Measurements from ENCODE around the gene UGT1A6.
"Not testable (repeated sequence)": the region's sequence is repeated elsewhere in the genome, so short reads cannot be mapped to it uniquely, and the experiment has no call there.

UGT1A6 gene

DNA sequence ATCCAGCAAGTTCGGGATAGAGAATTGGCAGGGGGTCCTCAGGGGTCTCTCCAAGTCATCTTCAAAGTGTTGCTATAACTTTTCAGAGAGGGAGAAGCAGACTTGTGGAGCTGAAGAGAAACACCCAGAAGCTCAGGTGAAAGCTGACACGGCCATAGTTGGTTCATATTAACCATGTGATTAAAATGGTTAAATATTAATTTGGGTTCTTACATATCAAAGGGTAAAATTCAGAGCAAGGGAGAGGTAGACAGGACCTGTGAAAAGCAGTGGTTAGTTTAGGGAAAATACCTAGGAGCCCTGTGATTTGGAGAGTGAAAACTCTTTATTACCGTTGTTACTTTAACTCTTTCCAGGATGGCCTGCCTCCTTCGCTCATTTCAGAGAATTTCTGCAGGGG, at the start of gene UGT1A6:
Gene UGT1A6, plus strand, starts transcription at position 243 of the 400 bp plus-strand sequence. Its CDS starts 115 bp downstream, at position 358.
- H3K4me1 ChIP-seq (ENCODE audit: control insufficient read depth, insufficient read depth, low read length), result no peaks in the 10 kb centered on the region
- H3K27me3 ChIP-seq (ENCODE audit: control insufficient read depth in 1 of 2, insufficient read depth in 2 of 2, low read length in 2 of 2), result peaks cover 0 to 2% of the 10 kb centered on the region in 2 donors
- H3K9me3 ChIP-seq (ENCODE audit: control insufficient read depth in 2 of 2, low read length in 2 of 2), result no peaks in the 10 kb centered on the region
- no peaks in the 10 kb centered on the region for H3K36me3 ChIP-seq (ENCODE audit: control insufficient read depth in 2 of 2, insufficient read depth in 2 of 2, low read length in 2 of 2)
- no peak within 1 kb of the TSS for H3K27ac ChIP-seq (ENCODE audit: low read length)
- no peak within 1 kb of the TSS for H3K9ac ChIP-seq (ENCODE audit: low read length in 2 of 2)
- no peak within 1 kb of the TSS for H3K4me3 ChIP-seq (ENCODE audit: low read length in 2 of 2)

DNA sequence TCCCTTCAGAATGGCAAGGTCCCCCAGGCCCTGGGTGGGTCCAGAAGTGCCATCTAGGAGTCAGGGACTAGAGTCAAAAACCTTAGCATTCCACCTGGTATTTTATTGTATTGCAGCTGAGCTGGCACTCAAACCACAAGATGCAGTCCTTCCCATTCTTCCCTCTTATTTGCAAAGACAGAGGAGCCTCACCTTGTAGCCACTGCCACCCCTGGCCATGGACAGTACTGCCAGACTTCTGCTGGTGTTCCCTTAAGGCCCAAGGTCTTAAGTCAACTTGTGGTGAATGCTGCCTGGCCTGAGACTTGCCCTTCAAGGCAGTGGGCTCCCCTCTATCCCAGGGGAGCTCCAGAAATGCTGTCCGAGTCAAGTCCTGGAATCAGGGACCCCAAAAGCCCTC, 49.6 kb upstream of the UGT1A6 start:
- H3K4me1 ChIP-seq (ENCODE audit: control insufficient read depth, insufficient read depth, low read length), result no peaks in the 10 kb centered on the region
- no peaks in the 10 kb centered on the region for H3K36me3 ChIP-seq (ENCODE audit: control insufficient read depth in 2 of 2, insufficient read depth in 2 of 2, low read length in 2 of 2)

DNA sequence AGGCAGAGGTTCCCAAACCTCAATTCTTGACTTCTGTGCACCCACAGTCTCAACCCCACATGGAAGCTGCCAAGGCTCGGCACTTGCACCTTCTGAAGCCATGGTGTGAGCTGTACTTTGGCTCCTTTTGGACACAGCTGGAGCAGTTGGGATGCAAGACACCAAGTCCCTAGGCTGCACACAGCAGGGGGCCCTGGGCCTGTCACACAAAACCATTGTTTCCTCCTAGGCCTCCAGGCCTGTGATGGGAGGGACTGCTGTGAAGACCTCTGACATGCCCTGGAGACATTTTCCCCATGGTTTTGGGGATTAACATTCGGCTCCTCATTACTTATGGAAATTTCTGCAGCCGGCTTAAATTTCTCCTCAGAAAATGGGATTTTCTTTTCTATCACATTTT, 46.7 kb upstream of the UGT1A6 start:
- H3K27ac ChIP-seq (ENCODE audit: low read length); H3K4me1 ChIP-seq (ENCODE audit: control insufficient read depth, insufficient read depth, low read length); H3K27me3 ChIP-seq (ENCODE audit: control insufficient read depth in 1 of 2, insufficient read depth in 2 of 2, low read length in 2 of 2); H3K4me3 ChIP-seq (ENCODE audit: low read length in 2 of 2); H3K36me3 ChIP-seq (ENCODE audit: control insufficient read depth in 2 of 2, insufficient read depth in 2 of 2, low read length in 2 of 2); H3K9ac ChIP-seq (ENCODE audit: low read length in 2 of 2); H3K9me3 ChIP-seq (ENCODE audit: control insufficient read depth in 2 of 2, low read length in 2 of 2): not testable (repeated sequence)

More for the DNA sequence above, 49.6 kb upstream of the UGT1A6 start:
- Histone ChIP-seq H3K4me3 (ENCODE audit: low read length in 2 of 2) (no peak overlapping the region), H3K9me3 (ENCODE audit: control insufficient read depth in 2 of 2, low read length in 2 of 2) (peaks cover 0 to 7% of the 10 kb centered on the region in 2 donors), H3K9ac (ENCODE audit: low read length in 2 of 2) (no peak overlapping the region), H3K27ac (ENCODE audit: low read length) (no peak overlapping the region), H3K27me3 (ENCODE audit: control insufficient read depth in 1 of 2, insufficient read depth in 2 of 2, low read length in 2 of 2) (no peaks in the 10 kb centered on the region)

DNA sequence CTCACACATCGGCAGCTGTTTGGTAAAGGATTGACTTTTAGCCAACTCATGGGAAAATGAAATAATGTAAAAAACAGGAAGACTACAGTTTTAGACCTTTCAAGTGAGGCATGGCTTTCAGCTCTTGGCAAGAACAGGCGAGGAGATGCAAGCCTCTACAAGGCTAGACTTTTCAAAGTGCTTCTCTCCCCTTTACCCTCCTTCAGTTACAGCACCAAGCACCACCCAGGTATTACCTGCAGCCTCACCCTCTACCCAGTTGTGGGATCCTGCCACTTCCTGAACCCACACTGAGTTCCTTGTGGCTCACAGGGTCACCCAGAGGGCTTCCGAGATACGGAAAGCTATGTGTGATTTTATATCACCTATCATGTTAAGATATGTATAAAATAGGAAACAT, 41.7 kb upstream of the UGT1A6 start:
- no peaks in the 10 kb centered on the region for H3K4me1 ChIP-seq (ENCODE audit: control insufficient read depth, insufficient read depth, low read length)
- H3K9me3 ChIP-seq (ENCODE audit: control insufficient read depth in 2 of 2, low read length in 2 of 2), result no peaks in the 10 kb centered on the region
- H3K27ac ChIP-seq (ENCODE audit: low read length), result no peak overlapping the region
- H3K36me3 ChIP-seq (ENCODE audit: control insufficient read depth in 2 of 2, insufficient read depth in 2 of 2, low read length in 2 of 2), result no peaks in the 10 kb centered on the region
- H3K4me3 ChIP-seq (ENCODE audit: low read length in 2 of 2), result no peak overlapping the region
- peaks cover 0 to 2% of the 10 kb centered on the region in 2 donors for H3K27me3 ChIP-seq (ENCODE audit: control insufficient read depth in 1 of 2, insufficient read depth in 2 of 2, low read length in 2 of 2)
- H3K9ac ChIP-seq (ENCODE audit: low read length in 2 of 2), result no peak overlapping the region

DNA sequence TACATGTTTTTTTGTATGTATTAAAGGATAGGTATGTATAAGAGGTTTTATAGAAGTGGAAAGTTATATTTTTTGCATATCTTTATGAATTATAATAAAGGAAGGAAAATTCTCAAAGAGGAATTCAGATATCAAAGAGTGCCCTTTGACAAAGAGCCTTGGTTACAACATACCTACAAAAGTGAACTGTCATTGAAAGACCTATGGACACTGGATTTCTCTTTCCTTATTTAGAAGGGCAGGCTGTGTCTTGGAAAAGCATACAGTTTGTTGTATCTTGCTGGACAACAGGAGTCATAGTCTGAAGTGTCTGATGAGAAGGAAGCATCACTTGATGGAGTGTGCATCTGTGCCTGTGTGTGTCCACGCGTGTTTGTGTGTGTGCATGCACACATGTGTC, 41.3 kb upstream of the UGT1A6 start:
- no peak overlapping the region for H3K9ac ChIP-seq (ENCODE audit: low read length in 2 of 2)
- no peak overlapping the region for H3K4me3 ChIP-seq (ENCODE audit: low read length in 2 of 2)
- no peaks in the 10 kb centered on the region for H3K36me3 ChIP-seq (ENCODE audit: control insufficient read depth in 2 of 2, insufficient read depth in 2 of 2, low read length in 2 of 2)
- no peak overlapping the region for H3K27ac ChIP-seq (ENCODE audit: low read length)
- no peaks in the 10 kb centered on the region for H3K9me3 ChIP-seq (ENCODE audit: control insufficient read depth in 2 of 2, low read length in 2 of 2)
- peaks cover 0 to 2% of the 10 kb centered on the region in 2 donors for H3K27me3 ChIP-seq (ENCODE audit: control insufficient read depth in 1 of 2, insufficient read depth in 2 of 2, low read length in 2 of 2)
- H3K4me1 ChIP-seq (ENCODE audit: control insufficient read depth, insufficient read depth, low read length), result no peaks in the 10 kb centered on the region

DNA sequence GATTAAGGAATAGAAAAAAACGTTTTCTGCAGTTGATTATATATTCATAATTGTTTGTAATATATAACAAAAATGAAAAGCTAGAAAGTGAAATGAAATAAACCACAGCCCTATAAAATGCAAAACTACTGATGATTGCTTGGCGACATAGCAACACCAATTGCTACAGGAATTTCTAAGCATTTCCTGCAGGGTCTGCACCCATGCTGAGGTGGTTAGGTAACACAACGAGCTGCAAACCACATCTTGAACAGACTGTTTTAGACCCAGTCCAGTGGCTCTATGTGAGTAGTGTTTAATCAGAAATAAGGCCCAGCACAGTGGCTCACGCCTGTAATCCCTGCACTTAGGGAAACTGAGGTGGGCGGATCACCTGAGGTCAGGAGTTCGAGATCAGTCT, 38.2 kb upstream of the UGT1A6 start:
- H3K9ac ChIP-seq (ENCODE audit: low read length in 2 of 2), result no peak overlapping the region
- no peaks in the 10 kb centered on the region for H3K4me1 ChIP-seq (ENCODE audit: control insufficient read depth, insufficient read depth, low read length)

DNA sequence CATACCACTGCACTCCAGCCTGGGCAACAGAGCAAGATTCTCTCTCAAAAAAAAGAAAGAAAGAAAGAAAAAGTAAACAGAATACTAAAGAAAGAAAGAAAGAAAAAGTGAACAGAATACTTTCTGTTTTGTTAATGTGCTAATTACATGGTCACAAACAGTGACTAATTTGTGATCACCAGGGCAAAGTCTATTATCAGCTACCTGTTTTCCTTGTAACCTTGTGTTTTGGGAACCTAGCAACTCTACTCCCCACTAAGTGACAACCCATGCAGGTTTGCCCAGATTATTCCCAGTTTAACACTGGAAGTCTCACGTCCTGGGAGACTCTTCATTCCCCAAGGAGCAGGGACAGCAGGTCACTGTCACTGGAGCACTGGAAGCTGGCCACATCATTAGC, 37.6 kb upstream of the UGT1A6 start:
- no peaks in the 10 kb centered on the region for H3K4me1 ChIP-seq (ENCODE audit: control insufficient read depth, insufficient read depth, low read length)
- H3K27ac ChIP-seq (ENCODE audit: low read length), result no peak overlapping the region
- no peak overlapping the region for H3K9ac ChIP-seq (ENCODE audit: low read length in 2 of 2)
- H3K9me3 ChIP-seq (ENCODE audit: control insufficient read depth in 2 of 2, low read length in 2 of 2), result no peaks in the 10 kb centered on the region
- H3K36me3 ChIP-seq (ENCODE audit: control insufficient read depth in 2 of 2, insufficient read depth in 2 of 2, low read length in 2 of 2), result no peaks in the 10 kb centered on the region
- H3K27me3 ChIP-seq (ENCODE audit: control insufficient read depth in 1 of 2, insufficient read depth in 2 of 2, low read length in 2 of 2), result peaks cover 0 to 2% of the 10 kb centered on the region in 2 donors
- H3K4me3 ChIP-seq (ENCODE audit: low read length in 2 of 2), result no peak overlapping the region

More for the DNA sequence above, 38.2 kb upstream of the UGT1A6 start:
- Histone ChIP-seq H3K9me3 (ENCODE audit: control insufficient read depth in 2 of 2, low read length in 2 of 2) (no peaks in the 10 kb centered on the region), H3K36me3 (ENCODE audit: control insufficient read depth in 2 of 2, insufficient read depth in 2 of 2, low read length in 2 of 2) (no peaks in the 10 kb centered on the region), H3K4me3 (ENCODE audit: low read length in 2 of 2) (no peak overlapping the region), H3K27ac (ENCODE audit: low read length) (no peak overlapping the region), H3K27me3 (ENCODE audit: control insufficient read depth in 1 of 2, insufficient read depth in 2 of 2, low read length in 2 of 2) (peaks cover 0 to 2% of the 10 kb centered on the region in 2 donors)

DNA sequence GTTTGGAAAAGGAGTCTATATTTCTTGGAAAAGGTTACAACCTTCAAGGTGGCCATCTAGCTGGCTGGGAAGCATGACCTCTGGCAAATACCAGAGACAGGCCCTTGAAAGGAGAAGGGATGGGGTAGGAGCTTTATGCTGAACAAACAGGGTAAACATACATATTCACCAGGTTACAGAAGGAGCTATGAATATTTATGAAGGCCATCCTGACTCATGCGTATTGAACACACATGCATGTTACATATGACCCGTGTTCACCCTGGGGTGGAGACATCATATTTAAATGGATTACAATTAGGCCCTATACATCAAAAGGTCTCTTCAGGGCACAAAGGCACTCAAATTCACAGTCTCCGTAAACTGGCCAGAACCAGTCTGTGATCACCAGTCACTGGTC, 36.7 kb upstream of the UGT1A6 start:
- not testable (repeated sequence) for H3K36me3 ChIP-seq (ENCODE audit: control insufficient read depth in 2 of 2, insufficient read depth in 2 of 2, low read length in 2 of 2); H3K4me1 ChIP-seq (ENCODE audit: control insufficient read depth, insufficient read depth, low read length); H3K9me3 ChIP-seq (ENCODE audit: control insufficient read depth in 2 of 2, low read length in 2 of 2); H3K9ac ChIP-seq (ENCODE audit: low read length in 2 of 2); H3K4me3 ChIP-seq (ENCODE audit: low read length in 2 of 2); H3K27me3 ChIP-seq (ENCODE audit: control insufficient read depth in 1 of 2, insufficient read depth in 2 of 2, low read length in 2 of 2); H3K27ac ChIP-seq (ENCODE audit: low read length)

DNA sequence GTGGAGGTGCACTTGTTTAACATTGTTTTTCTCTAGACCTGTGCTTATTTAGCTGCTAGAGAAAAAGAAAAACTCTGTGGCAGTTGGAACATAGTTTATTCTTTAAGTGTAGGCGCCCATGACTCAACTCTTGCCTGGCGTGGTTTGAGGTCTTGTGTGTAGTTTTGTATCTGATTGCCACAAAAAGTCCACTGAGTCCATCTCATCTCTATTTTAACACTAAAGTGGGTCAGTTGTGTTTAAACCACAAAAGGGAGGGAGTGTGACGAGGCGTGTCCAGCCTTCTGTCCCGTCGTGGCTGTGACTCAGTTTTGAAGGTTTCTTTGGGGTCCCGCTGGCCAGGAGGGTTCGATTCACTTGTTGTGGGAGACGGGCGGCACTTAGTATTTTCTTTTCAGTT, 36.2 kb upstream of the UGT1A6 start:
- Histone ChIP-seq H3K27me3 (ENCODE audit: control insufficient read depth in 1 of 2, insufficient read depth in 2 of 2, low read length in 2 of 2) (no peaks in the 10 kb centered on the region), H3K4me3 (ENCODE audit: low read length in 2 of 2) (no peak overlapping the region), H3K9ac (ENCODE audit: low read length in 2 of 2) (no peak overlapping the region), H3K4me1 (ENCODE audit: control insufficient read depth, insufficient read depth, low read length) (no peaks in the 10 kb centered on the region), H3K36me3 (ENCODE audit: control insufficient read depth in 2 of 2, insufficient read depth in 2 of 2, low read length in 2 of 2) (no peaks in the 10 kb centered on the region), H3K27ac (ENCODE audit: low read length) (no peak overlapping the region), H3K9me3 (ENCODE audit: control insufficient read depth in 2 of 2, low read length in 2 of 2) (no peaks in the 10 kb centered on the region)

DNA sequence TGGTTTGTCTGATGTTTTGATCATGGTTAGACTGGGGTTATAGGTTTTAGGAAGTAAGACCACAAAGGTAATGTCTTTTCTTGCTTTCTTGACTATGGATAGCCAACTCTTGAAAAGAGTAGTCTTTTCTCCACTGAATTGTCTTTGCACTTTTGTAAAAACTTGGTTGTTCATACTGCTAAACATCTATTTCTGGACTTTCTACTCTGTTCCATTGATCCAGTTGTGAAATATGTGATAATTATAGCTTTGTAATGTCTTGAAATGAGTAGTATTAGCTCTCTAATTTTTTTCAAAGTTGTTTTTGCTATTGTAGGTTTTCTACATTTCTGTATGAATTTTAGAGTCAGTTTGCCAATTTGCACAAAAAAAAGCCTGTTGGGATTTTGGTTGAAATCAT, 34.1 kb upstream of the UGT1A6 start:
- H3K27ac ChIP-seq (ENCODE audit: low read length), result no peak overlapping the region
- H3K9ac ChIP-seq (ENCODE audit: low read length in 2 of 2), result no peak overlapping the region
- H3K36me3 ChIP-seq (ENCODE audit: control insufficient read depth in 2 of 2, insufficient read depth in 2 of 2, low read length in 2 of 2), result no peaks in the 10 kb centered on the region
- no peaks in the 10 kb centered on the region for H3K27me3 ChIP-seq (ENCODE audit: control insufficient read depth in 1 of 2, insufficient read depth in 2 of 2, low read length in 2 of 2)
- H3K9me3 ChIP-seq (ENCODE audit: control insufficient read depth in 2 of 2, low read length in 2 of 2), result no peaks in the 10 kb centered on the region
- no peaks in the 10 kb centered on the region for H3K4me1 ChIP-seq (ENCODE audit: control insufficient read depth, insufficient read depth, low read length)
- no peak overlapping the region for H3K4me3 ChIP-seq (ENCODE audit: low read length in 2 of 2)

DNA sequence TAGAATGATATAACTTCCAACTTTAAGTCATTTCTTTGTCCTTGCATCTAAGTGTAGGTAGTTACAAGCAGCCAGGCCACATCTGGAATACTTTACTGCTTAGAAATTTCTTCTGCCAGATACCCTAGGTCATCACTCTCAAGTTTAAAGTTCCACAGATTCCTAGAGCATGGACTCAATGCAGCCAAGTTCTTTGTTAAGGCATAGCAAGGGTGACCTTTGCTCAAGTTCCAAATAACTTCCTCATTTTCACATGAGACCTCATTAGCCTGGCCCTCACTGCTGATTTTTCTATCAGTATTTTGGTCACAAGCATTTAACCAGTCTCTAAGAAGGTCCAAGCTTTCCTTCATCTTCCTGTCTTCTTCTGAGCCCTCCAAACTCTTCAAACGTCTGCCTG, 28.8 kb upstream of the UGT1A6 start:
- H3K9me3 ChIP-seq (ENCODE audit: control insufficient read depth in 2 of 2, low read length in 2 of 2), result no peaks in the 10 kb centered on the region
- H3K4me3 ChIP-seq (ENCODE audit: low read length in 2 of 2), result no peak overlapping the region
- no peaks in the 10 kb centered on the region for H3K36me3 ChIP-seq (ENCODE audit: control insufficient read depth in 2 of 2, insufficient read depth in 2 of 2, low read length in 2 of 2)
- H3K27me3 ChIP-seq (ENCODE audit: control insufficient read depth in 1 of 2, insufficient read depth in 2 of 2, low read length in 2 of 2), result no peaks in the 10 kb centered on the region
- no peak overlapping the region for H3K27ac ChIP-seq (ENCODE audit: low read length)
- H3K9ac ChIP-seq (ENCODE audit: low read length in 2 of 2), result no peak overlapping the region
- H3K4me1 ChIP-seq (ENCODE audit: control insufficient read depth, insufficient read depth, low read length), result no peaks in the 10 kb centered on the region

All from stomach smooth muscle (tissue), 2 donors.